ENCODE results near the gene STARD10. TPM values are rescaled to one million over a fixed set of nuclear protein-coding genes. Genes with fewer than 3 reads are reported as not detected.

Gene STARD10
- total and polyA plus RNA-seq, 4 donors, result 70.5 to 328 (median 232) TPM

GRCh38 chr11:72788241-72788640, 5.6 kb downstream of the STARD10 start:
- H3K9ac ChIP-seq (ENCODE audit: low read depth in 1 of 2, low read length in 2 of 2), result no peak overlapping the region
- H3K27ac ChIP-seq (ENCODE audit: low read depth in 1 of 2, low read length in 2 of 2), result peak overlapping the region; percentile 71 to 82
- no peaks in the 10 kb centered on the region for H3K27me3 ChIP-seq (ENCODE audit: control insufficient read depth in 4 of 4, insufficient read depth in 4 of 4, low read length in 3 of 4)
- 63% methylated on average over 7 of the region's 7 CpGs for WGBS
- TF ChIP-seq ATF3 (IDR thresholded peaks at IDR 0.05) (no peak), ZBTB33 (IDR thresholded peaks at IDR 0.05) (no peak), YY1 (IDR thresholded peaks at IDR 0.05) (no peak), HNF4G (IDR thresholded peaks at IDR 0.05) (no peak), FOXA2 (IDR thresholded peaks at IDR 0.05) (no peak), SP1 (IDR thresholded peaks at IDR 0.05) (no peak), JUND (IDR thresholded peaks at IDR 0.05) (no peak), FOXA1 (IDR thresholded peaks at IDR 0.05) (no peak), EGR1 (IDR thresholded peaks at IDR 0.05; ENCODE audit: low read depth in 2 of 2) (no peak), REST (IDR thresholded peaks at IDR 0.05) (no peak), RXRA (IDR thresholded peaks at IDR 0.05) (no peak), RAD21 (IDR thresholded peaks at IDR 0.05) (no peak), HNF4A (conservative IDR thresholded peaks at IDR 0.05) (no peak), MAX (IDR thresholded peaks at IDR 0.05) (no peak)
- H3K9me3 ChIP-seq (ENCODE audit: control insufficient read depth in 4 of 4, low read length in 3 of 4), result no peaks in the 10 kb centered on the region
- DNase-seq (ENCODE audit: low spot score), result no peak
- H3K36me3 ChIP-seq (ENCODE audit: control insufficient read depth in 4 of 4, insufficient read depth in 3 of 4, low read depth in 1 of 4, low read length in 3 of 4), result no peaks in the 10 kb centered on the region
- peaks cover 13 to 52% (median 44%) of the 10 kb centered on the region in 4 donors for H3K4me1 ChIP-seq (ENCODE audit: control insufficient read depth in 4 of 4, insufficient read depth in 4 of 4, low read length in 3 of 4)
- no peak overlapping the region for H3K4me3 ChIP-seq (ENCODE audit: low read depth in 1 of 3, low read length in 3 of 3)

GRCh38 chr11:72787216-72788104, 6.4 kb downstream of the STARD10 start:
- Histone ChIP-seq H3K36me3 (ENCODE audit: control insufficient read depth in 4 of 4, insufficient read depth in 3 of 4, low read depth in 1 of 4, low read length in 3 of 4) (no peaks in the 10 kb centered on the region), H3K9me3 (ENCODE audit: control insufficient read depth in 4 of 4, low read length in 3 of 4) (no peaks in the 10 kb centered on the region), H3K9ac (ENCODE audit: low read depth in 1 of 2, low read length in 2 of 2) (peak overlapping the region; percentile 4 to 45), H3K27me3 (ENCODE audit: control insufficient read depth in 4 of 4, insufficient read depth in 4 of 4, low read length in 3 of 4) (no peaks in the 10 kb centered on the region), H3K4me1 (ENCODE audit: control insufficient read depth in 4 of 4, insufficient read depth in 4 of 4, low read length in 3 of 4) (peaks cover 14 to 52% (median 40%) of the 10 kb centered on the region in 4 donors), H3K27ac (ENCODE audit: low read depth in 1 of 2, low read length in 2 of 2) (peak overlapping the region; percentile 71 to 82), H3K4me3 (ENCODE audit: low read depth in 1 of 3, low read length in 3 of 3) (peak overlapping the region in 1 of 3 donors; percentile 1)
- peak; percentile 75 for DNase-seq (ENCODE audit: low spot score)
- WGBS, result 8% methylated on average over 16 of the region's 16 CpGs
- TF ChIP-seq RAD21 (IDR thresholded peaks at IDR 0.05) (peak; percentile 53 to 73), ATF3 (IDR thresholded peaks at IDR 0.05) (no peak), TAF1 (conservative IDR thresholded peaks at IDR 0.05) (no peak), YY1 (IDR thresholded peaks at IDR 0.05) (peak; percentile 66), JUND (IDR thresholded peaks at IDR 0.05) (peak in 1 of 2 donors; percentile 28), RXRA (IDR thresholded peaks at IDR 0.05) (peak; percentile 73 to 83), HNF4A (conservative IDR thresholded peaks at IDR 0.05) (peak; percentile 74 to 92), NR2F2 (IDR thresholded peaks at IDR 0.05) (peak; percentile 78), REST (IDR thresholded peaks at IDR 0.05) (peak; percentile 71), MAX (IDR thresholded peaks at IDR 0.05) (peak; percentile 69), SP1 (IDR thresholded peaks at IDR 0.05) (peak; percentile 82), FOXA2 (IDR thresholded peaks at IDR 0.05) (no peak), CTCF (IDR thresholded peaks at IDR 0.05; ENCODE audit: low read depth, low read length, missing input control) (peak; percentile 43)
